Activated CD4-positive, alpha-beta T cell treated with anti-CD3 and anti-CD28 coated beads for 1 hour (primary cell): ENCODE measurements around the gene ZNF366.
"Not testable (repeated sequence)": the region's sequence is repeated elsewhere in the genome, so short reads cannot be mapped to it uniquely, and the experiment has no call there.

ENCODE experiments used
- DNase-seq: peaks from one replicate; pipeline ENCODE4 v3.0.0-alpha.2; 2020

The ZNF366 gene

GRCh38 chr5:72434781-72435437 lies 72.3 kb downstream of the ZNF366 start:
- no peak for DNase-seq

DNA sequence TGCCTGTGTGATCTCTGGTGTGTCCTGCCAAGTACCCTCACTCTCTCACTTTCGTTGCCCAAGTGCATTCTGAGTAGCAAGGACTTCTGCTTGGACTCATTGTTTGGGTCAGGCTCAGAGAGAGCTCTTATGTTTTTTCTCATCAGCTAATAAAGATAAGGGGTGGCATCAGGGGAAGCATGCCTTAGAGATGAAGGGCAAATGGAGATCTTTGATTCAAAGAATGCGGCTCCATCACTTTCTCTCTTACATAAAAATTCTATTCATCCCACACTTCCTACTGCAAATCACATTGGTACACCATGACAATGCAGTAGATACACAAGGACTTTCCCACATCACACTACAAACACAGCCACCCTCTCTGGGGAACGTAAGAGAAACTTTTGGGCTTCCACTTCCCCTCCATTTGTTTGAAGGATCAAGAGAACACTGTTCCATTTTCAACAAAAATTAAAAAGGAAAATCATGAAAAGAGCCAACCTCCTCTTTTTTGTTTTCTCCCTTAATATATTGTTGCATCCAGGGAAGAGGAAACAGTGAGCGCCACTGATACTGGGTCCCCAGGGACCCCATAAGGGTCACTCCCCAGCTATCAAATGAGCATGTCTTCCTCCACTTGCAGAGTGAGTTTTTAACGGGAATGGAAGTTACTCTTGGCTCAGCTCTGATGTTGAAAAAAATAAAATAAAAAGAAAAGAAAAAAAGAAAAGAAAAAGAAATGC lies 73.0 kb downstream of the ZNF366 start:
- no peak for DNase-seq

- DNase-seq, result no peak
These were observed 73.7 kb downstream of the ZNF366 start for GRCh38 chr5:72433522-72433921.

- DNase-seq, result no peak
These were observed 78.5 kb downstream of the ZNF366 start for GRCh38 chr5:72428669-72429068.

GRCh38 chr5:72427488-72428437 lies 79.4 kb downstream of the ZNF366 start:
- DNase-seq, result no peak

DNA sequence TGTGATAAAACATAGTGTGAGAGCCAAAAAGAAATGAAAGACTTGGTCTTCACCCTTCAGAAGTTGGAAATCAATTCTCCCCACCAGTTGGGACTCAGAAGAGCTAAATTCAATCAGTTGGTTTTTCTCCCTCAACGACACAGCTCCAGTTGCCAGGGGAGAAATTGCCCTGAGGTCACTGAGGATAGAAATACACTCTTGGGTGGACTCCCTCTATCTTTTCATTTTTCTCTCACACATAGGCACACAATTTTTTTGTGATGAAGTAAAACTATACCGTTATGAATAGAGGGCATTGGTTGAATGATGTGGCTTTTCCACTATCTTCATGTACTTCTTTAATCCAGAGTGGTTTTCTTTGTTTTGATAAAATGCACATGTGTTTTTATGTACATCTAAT lies 80.2 kb downstream of the ZNF366 start:
- DNase-seq, result no peak

DNA sequence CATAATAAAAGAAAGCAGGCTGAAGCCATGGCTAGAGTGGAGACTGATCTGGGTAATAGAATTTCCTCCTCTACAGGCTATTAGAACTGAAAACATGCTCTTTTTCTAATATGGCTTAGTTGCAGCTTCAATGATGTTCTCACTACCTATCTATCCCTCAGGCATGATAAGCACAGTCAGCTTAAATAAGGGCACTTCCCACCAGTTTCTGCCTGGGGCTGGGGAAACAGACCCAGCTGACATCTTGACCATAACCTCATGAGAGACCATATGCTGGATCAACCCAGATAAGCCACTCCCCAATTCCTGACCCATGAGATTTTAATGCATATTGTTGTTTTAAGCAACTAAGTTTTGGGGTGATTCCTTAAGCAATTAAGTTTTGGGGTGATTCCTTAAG lies 81.2 kb downstream of the ZNF366 start:
- no peak for DNase-seq

DNA sequence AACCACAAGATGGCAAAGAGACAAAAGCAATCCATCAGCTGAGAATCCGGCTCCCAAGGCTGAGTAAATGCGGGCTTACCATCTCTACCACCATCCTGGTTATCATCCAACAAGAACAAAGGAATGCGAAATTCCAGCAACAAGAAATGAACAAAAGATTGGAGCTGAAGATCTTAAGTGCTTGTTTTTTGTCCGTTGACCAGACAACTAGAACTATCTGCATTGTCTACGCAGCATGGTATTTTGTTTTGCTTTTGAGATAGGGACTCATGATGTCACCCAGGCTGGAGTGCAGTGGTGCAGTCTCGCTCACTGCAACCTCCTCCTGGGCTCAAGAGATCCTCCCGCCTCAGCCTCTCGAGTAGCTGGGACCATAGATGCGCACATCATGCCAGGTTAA lies 88.9 kb downstream of the ZNF366 start:
- no peak for DNase-seq

DNA sequence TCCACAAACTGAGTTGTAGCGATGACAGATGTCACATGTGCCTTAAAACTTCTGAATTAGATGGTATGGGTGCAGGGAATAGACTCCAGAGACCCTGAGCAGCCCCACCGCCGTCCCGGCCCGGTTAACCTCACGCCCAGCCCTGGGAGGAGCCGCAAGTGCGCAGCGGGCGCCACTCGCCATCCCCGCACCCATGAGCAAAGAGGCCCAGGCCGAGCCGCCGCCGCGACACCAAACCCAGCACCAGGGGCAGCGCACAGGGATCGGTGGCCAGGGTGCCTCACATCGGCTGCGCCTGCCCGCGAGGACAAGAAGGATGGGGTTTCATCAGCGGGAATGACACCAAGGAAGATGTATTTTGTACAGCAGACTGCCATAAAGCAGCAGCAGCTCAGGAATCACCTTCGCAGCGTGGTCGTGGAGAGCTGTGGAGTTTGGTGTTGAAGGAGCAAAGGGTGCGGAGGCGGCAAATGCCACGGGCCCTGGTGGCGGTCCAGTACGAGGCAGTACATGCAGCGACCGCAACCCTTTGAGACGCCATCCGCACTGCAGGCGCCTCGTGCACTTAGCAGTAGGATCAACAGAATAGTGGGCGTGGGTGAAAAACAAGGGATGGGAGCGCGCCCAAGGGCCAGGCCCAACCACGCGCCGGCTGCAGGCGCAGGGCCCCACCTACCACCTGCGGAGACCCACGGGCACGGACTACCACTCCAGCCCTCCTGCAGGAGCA lies 89.7 kb downstream of the ZNF366 start:
- no peak for DNase-seq

DNA sequence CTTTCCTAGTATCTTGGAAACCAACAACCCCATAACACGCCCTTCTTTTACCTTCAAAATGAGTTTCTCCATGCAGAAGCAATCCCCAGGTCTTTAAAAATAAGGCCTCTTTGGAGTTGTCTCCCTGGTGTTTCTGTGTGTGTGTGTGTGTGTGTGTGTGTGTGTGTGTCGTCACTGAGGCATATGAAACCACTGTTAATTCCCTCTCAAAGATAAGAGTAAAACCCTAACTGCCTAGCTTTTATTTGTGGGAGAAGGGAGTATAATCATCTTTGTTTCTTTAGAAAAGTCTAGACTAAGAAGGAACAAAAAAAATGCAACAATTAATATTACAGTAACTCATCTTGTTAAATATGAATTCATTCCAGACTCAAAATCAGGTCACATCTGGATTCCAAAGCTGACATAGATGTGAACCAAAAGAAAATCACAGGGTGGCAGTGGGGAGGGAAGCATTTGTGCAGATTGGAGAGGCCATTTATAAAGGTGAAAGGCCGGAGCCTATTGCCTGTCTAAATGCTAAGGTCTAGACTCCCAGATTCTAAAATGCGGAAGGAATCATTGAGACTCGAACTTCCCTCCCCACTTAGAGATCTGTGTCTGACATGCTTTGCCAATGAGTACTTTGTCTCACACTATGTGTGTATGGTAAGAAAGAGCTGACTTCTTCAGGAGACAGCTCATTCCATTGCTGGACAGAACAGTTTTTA lies 91.4 kb downstream of the ZNF366 start:
- DNase-seq, result no peak

- DNase-seq, result no peak
These were observed 94.7 kb downstream of the ZNF366 start for GRCh38 chr5:72412283-72413055.

GRCh38 chr5:72410688-72411295 lies 96.4 kb downstream of the ZNF366 start:
- no peak for DNase-seq

- DNase-seq, result no peak
These were observed 98.6 kb downstream of the ZNF366 start for GRCh38 chr5:72408603-72409002.

DNA sequence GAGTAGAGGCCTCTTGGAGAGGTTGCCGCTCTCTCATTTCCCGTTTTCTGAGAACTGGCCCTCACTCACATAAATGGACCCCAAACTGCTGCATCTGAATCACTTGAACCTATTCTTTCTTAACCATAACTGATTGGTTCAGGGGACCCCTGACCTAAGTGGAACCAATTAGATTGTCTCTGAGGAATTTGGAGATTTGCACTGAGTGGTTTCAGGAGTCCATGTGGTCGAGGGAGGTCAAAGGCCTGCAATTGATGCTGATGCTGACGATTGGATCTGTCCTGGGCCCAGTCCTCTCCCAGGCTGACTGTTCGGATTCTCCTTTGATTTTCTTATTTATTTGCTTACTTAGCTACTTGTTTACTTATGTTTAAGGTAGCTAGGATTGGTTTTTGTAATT lies 99.1 kb downstream of the ZNF366 start:
- DNase-seq, result no peak

DNA sequence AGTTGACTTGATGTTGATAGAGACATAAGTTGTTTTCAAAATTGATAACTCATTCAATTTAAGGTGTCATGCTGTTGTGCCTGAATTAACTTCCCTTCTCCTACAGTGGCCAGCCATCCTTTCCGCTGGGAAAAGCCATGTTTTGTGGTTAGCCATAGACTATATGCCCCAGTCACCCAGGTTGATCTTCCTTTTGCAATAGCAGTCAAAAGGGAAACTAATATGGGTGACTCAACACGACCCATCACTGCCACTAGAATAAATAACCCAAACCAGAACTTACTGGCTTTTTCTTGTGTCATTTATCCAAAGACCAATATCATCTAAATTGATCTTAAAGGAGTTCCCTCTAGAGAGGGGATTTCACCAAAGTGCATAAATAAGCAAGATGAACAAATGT lies 99.7 kb downstream of the ZNF366 start:
- DNase-seq, result no peak

- no peak for DNase-seq
These were observed 100.1 kb downstream of the ZNF366 start for GRCh38 chr5:72407078-72407477.

- not testable (repeated sequence) for DNase-seq
These were observed 102.4 kb downstream of the ZNF366 start for GRCh38 chr5:72404771-72405170.

DNA sequence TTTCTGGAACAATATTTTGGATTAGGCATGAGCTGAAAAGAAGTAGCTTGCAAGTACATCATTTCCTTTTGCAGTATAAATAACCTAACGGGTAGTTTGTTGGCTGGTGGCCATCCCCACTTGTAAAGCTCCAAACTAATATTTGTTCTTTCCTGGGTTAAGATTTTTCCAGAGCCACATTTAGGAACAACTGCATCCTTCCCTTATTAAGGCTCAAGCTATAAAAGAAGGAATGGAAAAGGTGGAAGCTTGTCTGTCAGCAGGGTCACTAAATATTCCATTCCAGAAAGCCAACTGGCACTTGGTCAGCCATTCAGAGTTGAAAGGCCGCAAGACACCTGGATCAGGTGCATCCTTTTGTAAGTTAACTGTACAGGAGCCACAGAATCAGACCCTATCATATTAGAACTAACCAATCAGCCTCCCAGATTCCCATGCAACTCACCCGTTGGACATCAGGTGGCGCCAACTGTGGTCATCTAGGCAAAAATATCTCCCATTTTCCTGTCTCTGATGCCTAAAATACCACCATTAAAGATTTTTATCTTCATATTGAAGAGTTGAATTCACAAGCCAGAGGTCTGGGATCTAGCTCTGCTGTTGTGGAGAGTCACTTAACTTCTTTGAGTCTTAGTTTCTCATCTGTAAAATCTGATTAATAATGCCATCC lies 104.1 kb downstream of the ZNF366 start:
- no peak for DNase-seq

GRCh38 chr5:72402381-72402890 lies 104.8 kb downstream of the ZNF366 start:
- no peak for DNase-seq

- DNase-seq, result no peak
These were observed 106.3 kb downstream of the ZNF366 start for GRCh38 chr5:72400950-72401349.
